HEK293 (cell line): ENCODE data around the gene SHLD2.

ENCODE experiments used
- GLI2 ChIP-seq: fragments of 450-650 bp; formaldehyde crosslinking; IDR thresholded peaks from 2 replicates; pipeline ENCODE4; 2017; ENCODE audit warnings: missing biosample characterization, missing genetic modification characterization, low read depth, borderline replicate concordance
- ZNF239 ChIP-seq: fragments of 450-650 bp; formaldehyde crosslinking; IDR thresholded peaks from 2 replicates; pipeline ENCODE4 v1.5.1; 2016; ENCODE audit warnings: missing biosample characterization, missing genetic modification characterization

DNA sequence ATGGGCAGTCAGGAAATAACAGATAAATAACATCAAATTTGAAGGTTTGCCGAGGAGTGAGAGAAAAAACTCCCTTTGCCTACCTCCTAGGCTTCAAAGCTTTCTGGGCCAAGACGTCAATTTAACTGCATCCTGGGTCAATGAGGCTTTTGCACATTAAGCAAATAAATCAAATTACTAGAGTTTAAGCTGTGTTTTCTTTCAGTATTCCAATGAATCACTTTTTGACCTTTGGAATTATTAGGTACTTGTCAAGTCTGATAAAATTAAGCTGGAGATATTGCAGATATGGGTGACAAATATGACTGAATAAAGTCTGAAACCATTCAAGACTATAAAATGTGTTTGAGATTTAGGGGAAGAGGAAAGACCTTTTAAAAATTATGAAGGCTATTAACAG, 22.6 kb upstream of the SHLD2 start:
- TF ChIP-seq ZNF239 (tag by site-specific recombination) (no peak), GLI2 (tag by site-specific recombination) (no peak)
